Thoracic aorta (tissue), 2 donors: ENCODE data around the gene BSDC1. TPM values are rescaled to one million over a fixed set of nuclear protein-coding genes. Genes with fewer than 3 reads are reported as not detected.
"Not testable (repeated sequence)": the region's sequence is repeated elsewhere in the genome, so short reads cannot be mapped to it uniquely, and the experiment has no call there.

Experiments
- ATAC-seq: fragments of 150-250 bp; one replicate; pipeline ENCODE4 v1.8.0; 2017; ENCODE audit warnings: low read depth; ENCODE audit not compliant: insufficient number of reproducible peaks, low FRiP score
- DNase-seq: peaks from one replicate; pipeline ENCODE4 v3.0.0-alpha.2; 2020; ENCODE audit warnings: low spot score
- H3K27ac ChIP-seq, 2 donors: fragments of 200-600 bp; sonication (generic); 1 replicate in 1 of 2; 2 replicates in 1 of 2; pipeline ENCODE4 v1.5.1; 2016; ENCODE audit warnings: mild to moderate bottlenecking in 2 of 2, moderate library complexity in 2 of 2
- H3K27me3 ChIP-seq: fragments of 200-600 bp; sonication (generic); replicated peaks from 2 replicates; pipeline ENCODE4 v1.6.0; 2016; ENCODE audit warnings: mild to moderate bottlenecking; ENCODE audit not compliant: insufficient read depth
- H3K36me3 ChIP-seq: fragments of 200-600 bp; sonication (generic); one replicate; pipeline ENCODE4 v1.5.1; 2016
- H3K4me1 ChIP-seq, 2 donors: fragments of 200-600 bp; sonication (generic); 1 replicate in 1 of 2; 2 replicates in 1 of 2; pipeline versions ENCODE4 v1.5.1 to v1.6.0; 2016; ENCODE audit warnings: low read depth in 2 of 2, mild to moderate bottlenecking in 1 of 2; ENCODE audit not compliant: control insufficient read depth in 1 of 2
- H3K4me3 ChIP-seq: fragments of 200-600 bp; sonication (generic); 2 replicates; pipeline ENCODE4 v1.5.1; 2016; ENCODE audit warnings: mild to moderate bottlenecking
- H3K9me3 ChIP-seq: fragments of 200-600 bp; sonication (generic); 2 replicates; pipeline ENCODE4 v1.5.1; 2016
- CTCF ChIP-seq: fragments of 200-600 bp; sonication (generic); IDR thresholded peaks from one replicate; pipeline ENCODE4 v1.5.1; 2019; ENCODE audit warnings: antibody characterized with exemption
- total RNA-seq, 2 donors: library from RNA; depleted of rRNA; stranded (reverse); fragments of >200 nt; gene quantifications; one replicate each; pipeline versions ENCODE4 v1.1.0 to v1.2.3, GENCODE V29; 2016

The BSDC1 gene, protein sequence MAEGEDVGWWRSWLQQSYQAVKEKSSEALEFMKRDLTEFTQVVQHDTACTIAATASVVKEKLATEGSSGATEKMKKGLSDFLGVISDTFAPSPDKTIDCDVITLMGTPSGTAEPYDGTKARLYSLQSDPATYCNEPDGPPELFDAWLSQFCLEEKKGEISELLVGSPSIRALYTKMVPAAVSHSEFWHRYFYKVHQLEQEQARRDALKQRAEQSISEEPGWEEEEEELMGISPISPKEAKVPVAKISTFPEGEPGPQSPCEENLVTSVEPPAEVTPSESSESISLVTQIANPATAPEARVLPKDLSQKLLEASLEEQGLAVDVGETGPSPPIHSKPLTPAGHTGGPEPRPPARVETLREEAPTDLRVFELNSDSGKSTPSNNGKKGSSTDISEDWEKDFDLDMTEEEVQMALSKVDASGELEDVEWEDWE
- total RNA-seq: 10 to 100 TPM; 70.8 to 84.9 TPM

DNA sequence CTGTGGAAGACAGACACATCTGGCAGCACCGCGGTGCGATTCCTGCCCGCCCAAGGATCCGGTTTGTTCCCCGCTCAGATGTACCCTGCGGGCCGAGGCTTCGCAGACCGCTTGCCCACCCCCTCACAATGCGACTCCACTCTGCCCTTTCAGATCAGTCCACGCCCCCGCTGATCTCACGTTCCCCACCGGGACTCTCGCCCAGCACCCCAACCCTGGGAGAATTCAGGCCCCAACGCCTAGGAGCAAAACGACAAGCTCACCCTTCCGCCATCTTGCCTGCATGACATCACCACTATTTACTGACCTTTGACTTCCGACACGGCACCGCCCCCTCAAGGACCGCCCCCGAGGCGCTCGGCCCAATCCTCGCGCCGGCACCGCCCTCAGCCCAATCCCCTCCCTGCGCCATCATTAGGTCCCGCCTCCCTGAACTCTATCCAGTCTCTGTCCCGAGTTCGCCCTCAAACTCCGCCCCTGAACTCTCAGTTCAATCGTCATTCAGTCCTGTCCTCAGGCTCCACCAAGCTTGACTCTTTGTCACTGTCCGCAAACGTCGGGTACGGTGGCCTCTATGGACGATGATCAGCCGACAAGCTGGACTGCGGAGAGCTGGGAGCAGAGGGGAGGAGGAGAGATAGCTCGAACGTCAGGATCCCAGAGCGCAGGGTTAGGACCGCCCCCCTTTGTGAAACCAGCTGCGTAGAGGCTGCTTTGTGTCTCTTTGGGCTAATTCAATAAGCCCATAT, at the start of gene BSDC1:
Gene BSDC1 (minus strand): TSS at position 301 of the 749 bp plus-strand sequence. CDS start 27 bp downstream, at position 274.
- Histone ChIP-seq H3K27ac (peak within 1 kb of the TSS; percentile 85 to 92), H3K4me1 (peaks cover 20 to 35% of the 10 kb centered on the region in 2 donors)

GRCh38 chr1:32441467-32441866, 47.2 kb upstream of the BSDC1 start:
- not testable (repeated sequence) for DNase-seq, H3K36me3 ChIP-seq, H3K4me3 ChIP-seq, H3K27me3 ChIP-seq, ATAC-seq, H3K4me1 ChIP-seq, H3K9me3 ChIP-seq, H3K27ac ChIP-seq

More for the DNA sequence above, at the start of gene BSDC1:
- ATAC-seq (peak; percentile 98), DNase-seq (peak; percentile 96)
- Histone ChIP-seq H3K36me3 (peaks cover 18% of the 10 kb centered on the region), H3K9me3 (no peaks in the 10 kb centered on the region), H3K4me3 (peak within 1 kb of the TSS; percentile 82), H3K27me3 (no peaks in the 10 kb centered on the region)
- TF ChIP-seq CTCF: no peak

DNA sequence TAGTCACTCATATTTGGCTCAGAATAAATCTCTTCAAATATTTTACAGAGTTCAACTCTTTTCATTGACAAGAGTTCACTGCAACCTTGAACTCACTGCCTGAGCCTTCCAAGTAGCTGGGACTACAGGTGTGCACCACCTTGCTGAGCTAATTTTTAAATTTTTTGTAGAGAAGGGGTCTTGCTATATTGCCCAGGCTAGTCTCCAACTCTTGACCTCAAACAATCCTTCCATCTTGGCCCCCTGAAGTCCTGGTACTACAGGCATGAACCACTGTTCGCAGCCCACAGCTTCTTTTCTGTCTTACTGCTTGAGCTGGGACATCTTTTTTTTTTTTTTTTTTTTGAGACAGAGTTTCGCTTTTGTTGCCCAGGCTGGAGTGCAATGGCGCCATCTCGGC, 44.5 kb upstream of the BSDC1 start:
- DNase-seq, H3K27me3 ChIP-seq, H3K9me3 ChIP-seq, H3K27ac ChIP-seq, H3K36me3 ChIP-seq, H3K4me3 ChIP-seq, ATAC-seq, H3K4me1 ChIP-seq: not testable (repeated sequence)

GRCh38 chr1:32438136-32438535, 43.9 kb upstream of the BSDC1 start:
- H3K4me1 ChIP-seq: no peaks in the 10 kb centered on the region
- H3K27me3 ChIP-seq: no peaks in the 10 kb centered on the region
- no peak for TF ChIP-seq CTCF
- H3K4me3 ChIP-seq: no peak overlapping the region
- no peak overlapping the region for H3K27ac ChIP-seq
- no peaks in the 10 kb centered on the region for H3K36me3 ChIP-seq
- no peak for DNase-seq
- peaks cover 2% of the 10 kb centered on the region for H3K9me3 ChIP-seq
- ATAC-seq: no peak

DNA sequence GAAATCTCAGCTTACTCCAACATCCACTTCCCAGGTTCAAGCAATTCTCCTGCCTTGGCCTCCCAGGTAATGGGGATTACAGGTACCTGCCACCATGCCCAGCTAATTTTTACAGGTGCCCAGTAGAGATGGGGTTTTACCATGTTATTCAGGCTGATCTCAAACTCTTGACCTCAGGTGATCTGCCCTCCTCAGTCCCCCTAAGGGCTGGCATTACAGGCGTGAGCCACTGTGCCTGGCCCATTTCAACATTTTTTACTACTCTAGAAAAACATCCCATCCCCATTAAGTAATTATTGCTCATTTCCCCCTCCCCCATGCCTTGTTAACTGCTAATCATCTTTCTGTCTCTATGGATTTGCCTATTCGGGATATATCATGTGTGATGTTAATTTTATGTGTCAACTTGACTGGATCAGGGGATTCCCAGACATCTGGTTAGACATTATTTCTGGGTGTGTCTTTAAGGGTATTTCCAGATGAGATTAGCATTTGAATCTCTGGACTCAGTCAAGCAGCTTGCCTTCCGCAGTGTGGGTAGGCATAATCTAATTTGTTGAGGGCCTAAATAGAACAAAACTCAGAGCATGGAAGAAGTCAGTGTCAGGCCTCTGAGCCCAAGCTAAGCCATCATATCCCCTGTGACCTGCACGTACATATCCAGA, 37.6 kb upstream of the BSDC1 start:
- DNase-seq (no peak), ATAC-seq (no peak)
- Histone ChIP-seq H3K4me3 (no peak overlapping the region), H3K9me3 (no peaks in the 10 kb centered on the region), H3K36me3 (no peaks in the 10 kb centered on the region), H3K27ac (no peak overlapping the region), H3K27me3 (no peaks in the 10 kb centered on the region), H3K4me1 (peaks cover under 1 to 2% of the 10 kb centered on the region in 2 donors)
- TF ChIP-seq CTCF: no peak
